ENCODE results near the gene LPCAT3. TPM values are rescaled to one million over a fixed set of nuclear protein-coding genes. Genes with fewer than 3 reads are reported as not detected.

LPCAT3 gene
- total RNA-seq, 2 experiments from 2014 or later, result 22.7 to 27.2 TPM

DNA sequence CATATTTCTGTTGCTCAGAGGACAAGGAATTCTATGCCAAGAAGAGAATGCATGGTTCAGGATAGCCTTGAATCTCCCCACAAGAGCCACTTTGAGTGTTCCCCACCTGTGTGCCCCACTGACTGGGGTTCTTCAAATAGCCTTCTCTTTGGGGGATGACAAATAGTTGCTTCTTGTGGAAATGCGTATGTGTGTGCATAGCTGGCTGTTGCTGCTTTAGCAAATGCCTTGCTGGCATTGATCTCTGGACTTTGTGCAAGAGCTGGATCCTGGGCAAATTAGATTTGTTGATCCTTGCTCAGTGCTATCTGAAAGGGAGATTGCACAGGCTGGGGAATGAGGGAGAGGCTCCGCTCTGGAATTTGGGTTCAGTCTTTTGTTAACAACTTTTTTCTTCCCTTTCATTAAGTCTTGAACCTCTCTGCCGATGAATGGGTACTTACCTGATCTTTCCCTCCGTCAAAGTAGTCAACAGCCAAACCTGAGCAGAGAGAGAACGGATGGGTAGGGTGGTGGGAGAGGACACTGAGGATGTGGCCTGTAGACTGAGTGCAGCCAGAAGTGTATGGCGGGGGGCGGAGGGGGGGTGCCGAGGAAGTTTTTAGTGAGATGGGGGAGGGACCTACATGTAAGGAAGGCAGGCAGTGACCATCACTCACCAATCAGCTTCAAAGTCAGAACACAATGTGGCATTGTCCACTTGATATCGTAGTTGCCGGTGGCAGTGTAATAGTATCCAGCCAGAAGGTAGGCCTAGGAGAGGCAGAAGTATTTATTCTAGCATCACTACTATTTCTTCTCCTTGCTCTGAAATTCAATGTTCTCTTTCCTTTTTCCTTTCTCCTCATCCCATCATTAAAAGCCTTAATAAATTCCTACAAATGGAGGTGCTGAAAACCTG is 36.9 kb downstream of the LPCAT3 start:
- no peaks in the 10 kb centered on the region for H3K4me1 Mint-ChIP-seq (ENCODE audit: low read depth)
- intact Hi-C loops (cut with micrococcal nuclease), result no loop called here
- H3K27ac Mint-ChIP-seq, result no peak overlapping the region
- no peaks in the 10 kb centered on the region for H3K9me3 Mint-ChIP-seq
- H3K4me3 Mint-ChIP-seq, result no peak overlapping the region
- DNase-seq, result no peak
- CTCF ChIA-PET, result interaction anchor here (0.6 to 1.0 kb wide), 4 partner anchors 55 to 159 kb away, joined by 3 read pairs; no protein-coding TSS in a partner anchor
- H3K27me3 Mint-ChIP-seq (ENCODE audit: low read depth), result no peaks in the 10 kb centered on the region
- peaks cover 38% of the 10 kb centered on the region for H3K36me3 Mint-ChIP-seq (ENCODE audit: low read depth)

DNA sequence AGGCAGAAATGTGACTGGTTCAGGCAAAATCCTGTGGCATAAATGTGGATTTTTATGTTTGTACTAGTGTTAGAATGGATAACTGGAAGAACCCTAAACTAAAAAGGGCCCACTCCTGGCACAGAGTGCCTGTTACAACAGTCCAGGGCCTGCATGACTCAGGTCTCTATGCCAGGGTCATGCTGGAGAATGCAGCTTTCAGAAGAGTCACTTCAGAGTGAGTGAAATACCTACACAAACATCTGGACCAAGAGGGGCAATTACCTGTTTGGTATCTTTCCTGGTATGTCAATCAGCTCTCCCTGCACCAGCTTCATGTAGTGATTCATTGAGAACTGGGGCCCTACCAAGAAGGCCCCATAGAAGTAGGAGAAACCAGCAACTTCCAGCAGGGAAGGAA is 37.5 kb downstream of the LPCAT3 start:
- DNase-seq, result no peak
- Mint-ChIP-seq H3K27me3 (ENCODE audit: low read depth) (no peaks in the 10 kb centered on the region), H3K4me1 (ENCODE audit: low read depth) (peaks cover 1% of the 10 kb centered on the region), H3K36me3 (ENCODE audit: low read depth) (peaks cover 42% of the 10 kb centered on the region), H3K4me3 (no peak overlapping the region), H3K9me3 (no peaks in the 10 kb centered on the region), H3K27ac (no peak overlapping the region)
- CTCF ChIA-PET, result interaction anchor here (0.6 to 1.0 kb wide), 3 partner anchors 56 to 160 kb away, joined by 3 read pairs; no protein-coding TSS in a partner anchor
- intact Hi-C loops (cut with micrococcal nuclease), result no loop called here

DNA sequence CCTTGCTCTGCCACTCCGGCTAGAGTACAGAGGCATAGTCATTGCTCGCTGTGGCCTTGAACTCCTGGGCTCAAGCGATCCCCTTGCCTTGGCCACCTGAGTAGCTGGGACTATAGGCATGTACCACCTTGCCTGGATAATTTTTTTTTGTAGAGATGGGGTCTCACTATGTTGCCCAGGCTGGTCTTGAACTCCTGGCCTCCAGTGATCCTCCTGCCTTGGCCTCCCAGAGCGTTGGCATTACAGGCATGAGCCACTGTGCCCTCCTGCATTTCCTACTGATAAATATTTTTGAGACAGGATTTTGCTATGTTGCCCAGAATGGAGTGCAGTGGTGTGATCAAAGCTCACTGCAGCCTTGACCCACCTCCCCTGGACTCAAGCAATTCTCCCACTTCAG is 38.2 kb downstream of the LPCAT3 start:
- peaks cover 5% of the 10 kb centered on the region for H3K4me1 Mint-ChIP-seq (ENCODE audit: low read depth)
- H3K27me3 Mint-ChIP-seq (ENCODE audit: low read depth), result no peaks in the 10 kb centered on the region
- DNase-seq, result no peak
- H3K4me3 Mint-ChIP-seq, result no peak overlapping the region
- intact Hi-C loops (cut with micrococcal nuclease), result no loop called here
- H3K9me3 Mint-ChIP-seq, result no peaks in the 10 kb centered on the region
- H3K36me3 Mint-ChIP-seq (ENCODE audit: low read depth), result peaks cover 45% of the 10 kb centered on the region
- CTCF ChIA-PET, result interaction anchor here (0.8 kb wide), 1 partner anchor 56 kb away, joined by 3 read pairs; no protein-coding TSS in a partner anchor
- no peak overlapping the region for H3K27ac Mint-ChIP-seq

DNA sequence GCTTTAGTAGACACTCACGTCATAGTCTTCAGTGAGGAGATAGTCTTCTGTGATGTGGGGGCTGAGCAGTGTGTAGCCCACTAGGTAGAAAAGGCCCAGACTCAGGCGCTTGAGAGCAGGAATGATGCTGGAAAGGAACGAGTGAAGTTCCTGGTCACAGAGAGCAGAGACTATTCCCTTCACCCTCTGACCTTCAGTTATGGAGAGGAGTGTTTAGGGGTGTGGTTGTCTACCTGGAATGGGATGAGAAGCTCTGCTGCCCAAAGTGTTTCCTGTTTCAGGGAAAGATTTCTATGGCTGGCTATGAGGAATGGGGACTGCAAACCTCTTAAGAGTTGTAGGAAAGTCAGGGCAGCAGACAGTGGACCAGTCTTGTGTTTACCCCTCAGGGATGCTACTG is 38.8 kb downstream of the LPCAT3 start:
- Mint-ChIP-seq H3K27me3 (ENCODE audit: low read depth) (no peaks in the 10 kb centered on the region), H3K4me1 (ENCODE audit: low read depth) (peaks cover 6% of the 10 kb centered on the region), H3K9me3 (no peaks in the 10 kb centered on the region), H3K36me3 (ENCODE audit: low read depth) (peaks cover 46% of the 10 kb centered on the region), H3K4me3 (no peak overlapping the region), H3K27ac (peak overlapping the region; percentile 72)
- no peak for DNase-seq
- CTCF ChIA-PET, result interaction anchor here (0.9 kb wide), 1 partner anchor 11 kb away, joined by 3 read pairs; no protein-coding TSS in a partner anchor
- intact Hi-C loops (cut with micrococcal nuclease), result no loop called here

DNA sequence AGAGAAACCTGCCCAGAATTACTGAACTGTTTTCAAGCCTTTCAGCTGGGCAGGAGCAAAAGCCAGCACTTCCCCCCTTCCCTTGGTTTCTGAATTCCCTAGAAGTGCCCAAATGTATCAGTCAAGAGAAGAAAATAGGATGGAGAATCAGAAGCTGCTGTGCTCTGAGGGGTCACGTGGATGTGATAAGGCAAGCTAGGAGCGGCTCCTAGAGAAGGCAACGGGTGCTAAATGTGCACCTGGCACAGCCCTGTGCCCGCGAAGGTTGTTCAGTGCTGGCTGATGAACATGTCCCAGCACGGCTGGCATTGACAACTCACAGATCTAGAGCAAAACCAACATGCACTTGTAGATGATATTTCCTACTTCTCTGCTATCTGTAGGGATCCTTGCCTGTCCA is 39.3 kb downstream of the LPCAT3 start:
- no peaks in the 10 kb centered on the region for H3K27me3 Mint-ChIP-seq (ENCODE audit: low read depth)
- no peaks in the 10 kb centered on the region for H3K9me3 Mint-ChIP-seq
- intact Hi-C loops (cut with micrococcal nuclease), result no loop called here
- no peak for DNase-seq
- peak overlapping the region; percentile 72 for H3K27ac Mint-ChIP-seq
- H3K36me3 Mint-ChIP-seq (ENCODE audit: low read depth), result peaks cover 47% of the 10 kb centered on the region
- no peak overlapping the region for H3K4me3 Mint-ChIP-seq
- CTCF ChIA-PET, result interaction anchor here (0.9 kb wide), 1 partner anchor 10 kb away, joined by 3 read pairs; no protein-coding TSS in a partner anchor
- H3K4me1 Mint-ChIP-seq (ENCODE audit: low read depth), result peaks cover 8% of the 10 kb centered on the region

GRCh38 chr12:6978611-6979011 is 39.7 kb downstream of the LPCAT3 start:
- H3K27me3 Mint-ChIP-seq (ENCODE audit: low read depth), result no peaks in the 10 kb centered on the region
- intact Hi-C loops (cut with micrococcal nuclease), result no loop called here
- CTCF ChIA-PET, result interaction anchor here (0.9 kb wide), 1 partner anchor 10 kb away, joined by 3 read pairs; no protein-coding TSS in a partner anchor
- H3K27ac Mint-ChIP-seq, result peak overlapping the region; percentile 72
- peaks cover 51% of the 10 kb centered on the region for H3K36me3 Mint-ChIP-seq (ENCODE audit: low read depth)
- H3K4me1 Mint-ChIP-seq (ENCODE audit: low read depth), result peaks cover 12% of the 10 kb centered on the region
- no peak overlapping the region for H3K4me3 Mint-ChIP-seq
- no peaks in the 10 kb centered on the region for H3K9me3 Mint-ChIP-seq
- no peak for DNase-seq

DNA sequence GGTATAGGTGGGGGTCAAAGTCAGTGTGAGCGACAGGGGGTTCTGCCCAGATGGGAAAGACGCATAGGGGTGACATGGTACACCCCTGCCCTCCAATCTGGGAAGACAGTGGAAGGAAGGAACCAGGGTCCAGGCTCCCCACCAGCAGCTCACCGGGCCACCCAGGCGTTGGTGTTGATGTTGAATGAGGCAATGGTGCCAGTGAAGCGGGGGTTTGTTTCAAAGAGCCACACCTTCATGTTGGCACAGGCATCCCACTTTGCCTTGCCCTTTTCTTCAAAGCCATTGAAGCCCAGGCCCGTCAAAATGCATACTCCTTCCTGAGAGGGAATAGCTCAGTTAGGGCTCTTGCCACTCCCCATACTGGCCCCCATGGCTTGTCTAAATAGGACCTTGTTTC is 40.1 kb downstream of the LPCAT3 start:
- no peak for DNase-seq
- peaks cover 14% of the 10 kb centered on the region for H3K4me1 Mint-ChIP-seq (ENCODE audit: low read depth)
- H3K36me3 Mint-ChIP-seq (ENCODE audit: low read depth), result peaks cover 53% of the 10 kb centered on the region
- no peaks in the 10 kb centered on the region for H3K9me3 Mint-ChIP-seq
- CTCF ChIA-PET, result interaction anchor here (0.6 to 1.0 kb wide), 3 partner anchors 27 to 414 kb away, joined by 3 to 4 read pairs (median 3); partner anchors contain the start of gene PTPN6
- no peak overlapping the region for H3K4me3 Mint-ChIP-seq
- peak overlapping the region; percentile 72 for H3K27ac Mint-ChIP-seq
- intact Hi-C loops (cut with micrococcal nuclease), result no loop called here
- H3K27me3 Mint-ChIP-seq (ENCODE audit: low read depth), result no peaks in the 10 kb centered on the region

DNA sequence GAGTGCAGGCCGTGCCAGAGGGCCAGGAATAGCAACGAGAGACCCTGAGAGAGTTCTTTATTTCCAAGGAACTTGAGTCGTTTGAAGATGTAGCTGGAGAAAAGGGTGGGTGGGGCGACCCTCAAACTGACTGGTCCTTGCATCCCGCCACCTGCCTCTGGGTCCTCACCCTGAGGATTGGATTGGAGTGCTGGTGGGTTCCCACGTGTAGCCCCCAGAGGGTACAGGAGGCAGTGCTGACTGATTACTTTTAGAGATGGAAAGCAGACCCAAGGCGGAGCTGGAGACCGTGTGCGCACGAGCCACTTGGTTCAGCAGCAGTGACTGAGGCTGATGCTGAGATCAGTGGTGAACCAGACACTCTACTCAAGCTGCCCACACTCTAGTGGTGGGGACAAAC is 40.6 kb downstream of the LPCAT3 start:
- Mint-ChIP-seq H3K27ac (no peak overlapping the region), H3K4me1 (ENCODE audit: low read depth) (peaks cover 19% of the 10 kb centered on the region), H3K36me3 (ENCODE audit: low read depth) (peaks cover 58% of the 10 kb centered on the region)

GRCh38 chr12:6975297-6976032 is 42.8 kb downstream of the LPCAT3 start:
- H3K27ac Mint-ChIP-seq, result peak overlapping the region; percentile 46
- CTCF ChIA-PET, result interaction anchor here (0.8 to 1.3 kb wide), 4 partner anchors 15 to 31 kb away, joined by 3 to 4 read pairs (median 4); no protein-coding TSS in a partner anchor
- intact Hi-C loops (cut with micrococcal nuclease), result no loop called here

More for the DNA sequence above, 40.6 kb downstream of the LPCAT3 start:
- CTCF ChIA-PET, result interaction anchor here (0.6 to 1.0 kb wide), 3 partner anchors 26 to 413 kb away, joined by 3 to 4 read pairs (median 3); partner anchors contain the start of gene PTPN6
- intact Hi-C loops (cut with micrococcal nuclease), result no loop called here
- Mint-ChIP-seq H3K4me3 (no peak overlapping the region), H3K9me3 (no peaks in the 10 kb centered on the region), H3K27me3 (ENCODE audit: low read depth) (no peaks in the 10 kb centered on the region)
- DNase-seq, result no peak

GRCh38 chr12:6974180-6974579 is 44.1 kb downstream of the LPCAT3 start:
- Mint-ChIP-seq H3K36me3 (ENCODE audit: low read depth) (peaks cover 64% of the 10 kb centered on the region), H3K9me3 (no peaks in the 10 kb centered on the region), H3K4me3 (no peak overlapping the region), H3K4me1 (ENCODE audit: low read depth) (peaks cover 38% of the 10 kb centered on the region), H3K27me3 (ENCODE audit: low read depth) (no peaks in the 10 kb centered on the region), H3K27ac (peak overlapping the region; percentile 54)
- CTCF ChIA-PET, result interaction anchor here (1.0 to 1.2 kb wide), 3 partner anchors 28 to 137 kb away, joined by 3 to 7 read pairs (median 4); partner anchors contain the start of gene LPCAT3
- DNase-seq, result no peak
- intact Hi-C loops (cut with micrococcal nuclease), result no loop called here

More at GRCh38 chr12:6975297-6976032, 42.8 kb downstream of the LPCAT3 start:
- Mint-ChIP-seq H3K4me1 (ENCODE audit: low read depth) (peaks cover 32% of the 10 kb centered on the region), H3K27me3 (ENCODE audit: low read depth) (no peaks in the 10 kb centered on the region), H3K9me3 (no peaks in the 10 kb centered on the region), H3K4me3 (no peak overlapping the region), H3K36me3 (ENCODE audit: low read depth) (peaks cover 60% of the 10 kb centered on the region)
- no peak for DNase-seq

- peaks cover 71% of the 10 kb centered on the region for H3K4me1 Mint-ChIP-seq (ENCODE audit: low read depth)
- CTCF ChIA-PET, result interaction anchor here (1.8 to 2.7 kb wide), 2 partner anchors 25 to 138 kb away, joined by 4 to 41 read pairs; partner anchors contain the start of genes C12orf57 and RNU7-1
- H3K4me3 Mint-ChIP-seq, result peak overlapping the region; percentile 100
- DNase-seq, result peak; percentile 31
- H3K27ac Mint-ChIP-seq, result peak overlapping the region; percentile 99
- H3K9me3 Mint-ChIP-seq, result no peaks in the 10 kb centered on the region
- peaks cover 66% of the 10 kb centered on the region for H3K36me3 Mint-ChIP-seq (ENCODE audit: low read depth)
- H3K27me3 Mint-ChIP-seq (ENCODE audit: low read depth), result no peaks in the 10 kb centered on the region
- intact Hi-C loops (cut with micrococcal nuclease), result loop anchor here (1.0 to 2.0 kb wide), 11 partner anchors 26 to 307 kb away; partner anchors contain the start of genes C12orf57, C1R, C1RL and ING4
Observed at GRCh38 chr12:6970096-6970527, 48.2 kb downstream of the LPCAT3 start.
